GM18508 (cell line): ENCODE measurements around the gene SGK2.
"Not testable (repeated sequence)": the region's sequence is repeated elsewhere in the genome, so short reads cannot be mapped to it uniquely, and the experiment has no call there.

Experiments used
- ATAC-seq: cut with Tn5 transposase; IDR thresholded peaks from one replicate; pipeline ENCODE4 v1.9.1; 2021; ENCODE audit warnings: moderate number of reproducible peaks; ENCODE audit not compliant: insufficient read depth, unreplicated experiment

Gene SGK2

GRCh38 chr20:43586641-43587040 is 27.8 kb downstream of the SGK2 start:
- no peak for ATAC-seq

DNA sequence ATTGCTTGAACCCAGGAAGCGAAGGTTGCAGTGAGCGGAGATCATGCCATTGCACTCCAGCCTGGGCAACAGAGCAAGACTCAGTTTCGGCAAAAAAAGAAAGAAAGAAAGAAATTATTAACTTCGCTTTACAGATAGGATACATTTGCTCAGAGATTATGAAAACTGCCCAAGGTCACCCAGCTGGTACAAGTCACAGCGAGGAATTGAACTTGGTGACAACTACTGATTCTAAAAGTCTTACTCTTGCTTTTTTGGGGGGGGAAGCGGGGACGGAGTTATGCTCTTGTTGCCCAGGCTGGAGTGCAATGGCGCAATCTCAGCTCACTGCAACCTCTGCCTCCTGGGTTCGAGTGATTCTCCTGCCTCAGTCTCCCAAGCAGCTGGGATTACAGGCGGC is 29.7 kb downstream of the SGK2 start:
- not testable (repeated sequence) for ATAC-seq

GRCh38 chr20:43590036-43590391 is 31.2 kb downstream of the SGK2 start:
- no peak for ATAC-seq

- ATAC-seq: peak; percentile 78
Observed at GRCh38 chr20:43590392-43591303, 31.8 kb downstream of the SGK2 start, which contains the start of gene IFT52. IFT52 (plus strand) TSS chr20:43590937; CDS start chr20:43594699, 3,762 bp downstream.

- ATAC-seq: not testable (repeated sequence)
Observed at GRCh38 chr20:43601960-43602359, 43.1 kb downstream of the SGK2 start.

- no peak for ATAC-seq
Observed at GRCh38 chr20:43603124-43603523, 44.3 kb downstream of the SGK2 start.

GRCh38 chr20:43605715-43606114 is 46.9 kb downstream of the SGK2 start:
- ATAC-seq: no peak

- ATAC-seq: not testable (repeated sequence)
Observed at GRCh38 chr20:43607278-43607677, 48.5 kb downstream of the SGK2 start.

GRCh38 chr20:43631598-43631997 is 72.8 kb downstream of the SGK2 start:
- ATAC-seq: no peak
